ENCODE data around the gene FCHSD2.
A peak's percentile ranks its signal among the peaks of the same experiment; 100 is the strongest.

The FCHSD2 gene

GRCh38 chr11:73167363-73167954 lies 25.3 kb upstream of the FCHSD2 start:
- TF ChIP-seq CTCF (IDR thresholded peaks at IDR 0.05; ENCODE audit: low read length), result no peak
- Histone ChIP-seq H3K79me2 (ENCODE audit: insufficient read depth, low read length) (no peaks in the 10 kb centered on the region), H2AFZ (ENCODE audit: low read length) (no peak overlapping the region), H3K4me1 (ENCODE audit: insufficient read depth, low read length, severe bottlenecking) (peaks cover 45% of the 10 kb centered on the region), H3K9me2 (ENCODE audit: low read depth, low read length) (no peaks in the 10 kb centered on the region), H3K36me3 (ENCODE audit: insufficient read depth, low read length) (no peaks in the 10 kb centered on the region), H3K27ac (ENCODE audit: low read depth, low read length, poor library complexity, severe bottlenecking) (peak overlapping the region; percentile 26), H3F3A (ENCODE audit: insufficient read depth, low read length) (0 out of 2 replicates have a peak, but pooled peaks cover 5% of the 10 kb centered on the region), H3K4me3 (ENCODE audit: low read depth, low read length, poor library complexity, severe bottlenecking) (no peak overlapping the region), H3K27me3 (ENCODE audit: insufficient read depth, low read length) (no peaks in the 10 kb centered on the region), H3K9ac (ENCODE audit: low read length) (no peak overlapping the region), H4K20me1 (ENCODE audit: insufficient read depth, low read length) (no peaks in the 10 kb centered on the region), H3K9me3 (ENCODE audit: low read length) (no peaks in the 10 kb centered on the region), H3K4me2 (ENCODE audit: low read length) (no peak overlapping the region)

- TF ChIP-seq CTCF (IDR thresholded peaks at IDR 0.05; ENCODE audit: low read length) (no peak), EZH2 (IDR thresholded peaks at IDR 0.05; ENCODE audit: borderline replicate concordance, low read length) (no peak)
- no peaks in the 10 kb centered on the region for H3K27me3 ChIP-seq (ENCODE audit: insufficient read depth, low read length)
- no peaks in the 10 kb centered on the region for H3K9me2 ChIP-seq (ENCODE audit: low read depth, low read length)
- no peaks in the 10 kb centered on the region for H3K9me3 ChIP-seq (ENCODE audit: low read length)
- peak overlapping the region; percentile 53 for H3K27ac ChIP-seq (ENCODE audit: low read depth, low read length, poor library complexity, severe bottlenecking)
- 0 out of 2 replicates have a peak, but pooled peaks cover 5% of the 10 kb centered on the region for H3F3A ChIP-seq (ENCODE audit: insufficient read depth, low read length)
- no peak overlapping the region for H3K4me3 ChIP-seq (ENCODE audit: low read depth, low read length, poor library complexity, severe bottlenecking)
- H2AFZ ChIP-seq (ENCODE audit: low read length), result no peak overlapping the region
- H3K79me2 ChIP-seq (ENCODE audit: insufficient read depth, low read length), result no peaks in the 10 kb centered on the region
- H3K4me1 ChIP-seq (ENCODE audit: insufficient read depth, low read length, severe bottlenecking), result peaks cover 44% of the 10 kb centered on the region
- H3K36me3 ChIP-seq (ENCODE audit: insufficient read depth, low read length), result no peaks in the 10 kb centered on the region
- no peaks in the 10 kb centered on the region for H4K20me1 ChIP-seq (ENCODE audit: insufficient read depth, low read length)
- H3K9ac ChIP-seq (ENCODE audit: low read length), result peak overlapping the region; percentile 6
- no peak overlapping the region for H3K4me2 ChIP-seq (ENCODE audit: low read length)
Measured at GRCh38 chr11:73164803-73165540, 22.9 kb upstream of the FCHSD2 start.

- TF ChIP-seq EZH2 (IDR thresholded peaks at IDR 0.05; ENCODE audit: borderline replicate concordance, low read length) (no peak), CTCF (IDR thresholded peaks at IDR 0.05; ENCODE audit: low read length) (no peak)
- Histone ChIP-seq H3K9me2 (ENCODE audit: low read depth, low read length) (no peaks in the 10 kb centered on the region), H3K9me3 (ENCODE audit: low read length) (no peaks in the 10 kb centered on the region), H3K27ac (ENCODE audit: low read depth, low read length, poor library complexity, severe bottlenecking) (peak overlapping the region; percentile 53), H3K79me2 (ENCODE audit: insufficient read depth, low read length) (no peaks in the 10 kb centered on the region), H3K27me3 (ENCODE audit: insufficient read depth, low read length) (no peaks in the 10 kb centered on the region), H4K20me1 (ENCODE audit: insufficient read depth, low read length) (no peaks in the 10 kb centered on the region), H3K4me1 (ENCODE audit: insufficient read depth, low read length, severe bottlenecking) (peaks cover 43% of the 10 kb centered on the region), H3K4me3 (ENCODE audit: low read depth, low read length, poor library complexity, severe bottlenecking) (no peak overlapping the region), H3K4me2 (ENCODE audit: low read length) (no peak overlapping the region), H3F3A (ENCODE audit: insufficient read depth, low read length) (0 out of 2 replicates have a peak, but pooled peaks cover 2% of the 10 kb centered on the region), H3K9ac (ENCODE audit: low read length) (no peak overlapping the region), H3K36me3 (ENCODE audit: insufficient read depth, low read length) (no peaks in the 10 kb centered on the region), H2AFZ (ENCODE audit: low read length) (no peak overlapping the region)
Measured at GRCh38 chr11:73163638-73164174, 21.6 kb upstream of the FCHSD2 start.

Data from OCI-LY1 (cell line).